ENCODE measurements around the gene CACNA1F.

The CACNA1F gene

DNA sequence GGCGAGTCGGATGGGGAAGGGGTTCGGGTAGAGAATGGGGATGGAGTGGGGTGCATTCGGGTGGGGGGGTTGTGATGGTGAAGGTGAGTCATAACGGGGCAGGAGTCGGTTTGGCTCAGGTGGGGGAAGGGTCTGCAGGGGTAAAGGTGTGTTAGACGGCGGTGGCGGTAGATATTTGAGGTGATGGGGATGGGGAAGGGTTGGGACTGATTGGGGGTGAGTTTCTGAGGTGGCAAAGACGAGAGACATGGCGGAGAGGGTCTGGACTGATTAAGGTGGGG lies 33.9 kb downstream of the CACNA1F start:
- H3K27ac ChIP-seq: peak overlapping the region; percentile 56; the same call in 1 of the 2 replicates
- TF ChIP-seq, protein P1, sequence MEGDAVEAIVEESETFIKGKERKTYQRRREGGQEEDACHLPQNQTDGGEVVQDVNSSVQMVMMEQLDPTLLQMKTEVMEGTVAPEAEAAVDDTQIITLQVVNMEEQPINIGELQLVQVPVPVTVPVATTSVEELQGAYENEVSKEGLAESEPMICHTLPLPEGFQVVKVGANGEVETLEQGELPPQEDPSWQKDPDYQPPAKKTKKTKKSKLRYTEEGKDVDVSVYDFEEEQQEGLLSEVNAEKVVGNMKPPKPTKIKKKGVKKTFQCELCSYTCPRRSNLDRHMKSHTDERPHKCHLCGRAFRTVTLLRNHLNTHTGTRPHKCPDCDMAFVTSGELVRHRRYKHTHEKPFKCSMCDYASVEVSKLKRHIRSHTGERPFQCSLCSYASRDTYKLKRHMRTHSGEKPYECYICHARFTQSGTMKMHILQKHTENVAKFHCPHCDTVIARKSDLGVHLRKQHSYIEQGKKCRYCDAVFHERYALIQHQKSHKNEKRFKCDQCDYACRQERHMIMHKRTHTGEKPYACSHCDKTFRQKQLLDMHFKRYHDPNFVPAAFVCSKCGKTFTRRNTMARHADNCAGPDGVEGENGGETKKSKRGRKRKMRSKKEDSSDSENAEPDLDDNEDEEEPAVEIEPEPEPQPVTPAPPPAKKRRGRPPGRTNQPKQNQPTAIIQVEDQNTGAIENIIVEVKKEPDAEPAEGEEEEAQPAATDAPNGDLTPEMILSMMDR (conservative IDR thresholded peaks at IDR 0.05): no peak

DNA sequence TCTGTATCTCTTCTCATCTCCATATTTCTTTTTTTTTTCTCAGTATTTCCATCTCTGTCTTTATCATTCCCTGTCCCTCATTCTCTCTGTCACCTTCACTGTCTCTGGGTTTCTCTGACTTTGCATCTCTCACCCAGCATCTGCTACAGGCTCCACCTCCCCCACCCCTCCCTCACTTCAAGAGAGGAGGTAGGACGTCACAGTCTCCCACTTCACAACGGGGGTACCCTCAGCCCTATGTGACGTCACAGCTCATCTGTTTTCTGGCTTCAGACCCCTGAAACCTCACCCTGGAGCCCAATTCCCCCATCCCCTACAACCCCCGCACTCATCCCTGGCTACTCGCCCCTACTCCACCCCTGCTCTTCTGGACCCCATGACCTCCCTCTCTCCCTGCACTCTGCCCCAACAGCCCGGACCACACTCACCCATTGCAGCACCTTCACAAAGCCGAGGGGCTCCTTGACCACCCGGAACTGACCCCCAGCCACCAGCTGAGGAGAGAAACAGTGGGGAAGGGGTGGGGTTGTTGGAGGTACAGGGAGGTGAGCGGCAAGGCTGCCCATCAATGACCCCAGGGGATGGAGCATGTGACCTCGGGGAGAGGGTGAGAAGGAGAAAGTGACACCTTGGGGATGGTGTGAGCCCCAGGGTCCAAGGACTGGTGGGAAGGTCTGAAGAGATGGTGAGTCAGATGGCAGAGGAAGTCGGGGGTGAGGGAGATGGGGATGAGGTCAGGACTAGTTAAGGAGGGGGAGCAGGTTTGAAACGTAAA lies 34.4 kb downstream of the CACNA1F start:
- TF ChIP-seq, protein P1 (conservative IDR thresholded peaks at IDR 0.05): no peak
- peak overlapping the region; percentile 56; the same call in 1 of the 2 replicates for H3K27ac ChIP-seq

DNA sequence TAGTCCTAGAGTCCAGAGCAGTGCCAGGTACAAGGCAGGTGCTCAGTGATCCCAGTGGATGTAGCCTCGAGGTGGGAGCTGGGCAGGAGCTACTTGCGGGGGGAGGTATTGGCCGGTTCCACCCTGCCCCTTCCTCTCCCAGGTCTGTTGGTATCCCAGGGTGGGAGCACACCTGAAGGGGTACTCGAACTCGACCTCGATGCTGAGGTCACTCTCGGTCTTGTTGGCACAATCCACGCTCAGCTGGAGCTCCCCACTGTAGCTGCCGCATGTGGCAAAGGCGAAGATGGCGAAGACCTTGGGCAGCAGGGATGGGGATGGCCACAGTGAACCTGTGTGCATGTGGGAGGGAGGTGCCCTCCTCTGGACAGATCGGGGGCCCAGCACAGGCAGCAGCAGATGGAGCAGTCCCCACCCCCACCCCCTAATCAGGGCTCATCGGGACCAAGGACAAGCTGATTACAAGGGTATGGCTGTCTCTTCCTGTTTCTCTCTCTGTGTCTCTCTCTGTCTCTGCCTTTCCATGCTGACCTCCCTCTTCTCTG lies 35.5 kb downstream of the CACNA1F start:
- TF ChIP-seq, protein P1 (conservative IDR thresholded peaks at IDR 0.05): no peak
- H3K27ac ChIP-seq: no peak overlapping the region

DNA sequence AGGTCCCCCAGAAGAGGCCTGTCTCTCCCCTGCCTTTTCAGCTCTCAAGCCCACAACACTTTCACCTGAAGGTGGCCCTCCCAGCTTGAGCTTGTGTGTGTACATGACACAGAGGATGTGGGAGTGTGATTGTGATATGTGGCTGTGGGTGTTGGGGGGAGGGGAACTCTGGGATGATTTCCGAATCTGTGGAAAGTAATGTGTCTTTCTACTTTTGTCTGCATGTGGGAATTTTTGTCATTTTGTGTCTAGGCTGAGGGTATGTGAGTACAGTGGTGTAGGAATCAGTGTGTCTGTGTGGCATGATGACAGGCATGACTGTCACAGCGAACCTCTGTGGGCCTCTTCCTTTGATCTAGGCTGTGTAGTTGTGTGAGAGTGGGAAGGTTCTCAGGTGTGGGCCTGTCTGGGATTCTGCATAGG lies 39.6 kb downstream of the CACNA1F start:
- H3K27ac ChIP-seq: no peak overlapping the region
- TF ChIP-seq, protein P1 (conservative IDR thresholded peaks at IDR 0.05): no peak

DNA sequence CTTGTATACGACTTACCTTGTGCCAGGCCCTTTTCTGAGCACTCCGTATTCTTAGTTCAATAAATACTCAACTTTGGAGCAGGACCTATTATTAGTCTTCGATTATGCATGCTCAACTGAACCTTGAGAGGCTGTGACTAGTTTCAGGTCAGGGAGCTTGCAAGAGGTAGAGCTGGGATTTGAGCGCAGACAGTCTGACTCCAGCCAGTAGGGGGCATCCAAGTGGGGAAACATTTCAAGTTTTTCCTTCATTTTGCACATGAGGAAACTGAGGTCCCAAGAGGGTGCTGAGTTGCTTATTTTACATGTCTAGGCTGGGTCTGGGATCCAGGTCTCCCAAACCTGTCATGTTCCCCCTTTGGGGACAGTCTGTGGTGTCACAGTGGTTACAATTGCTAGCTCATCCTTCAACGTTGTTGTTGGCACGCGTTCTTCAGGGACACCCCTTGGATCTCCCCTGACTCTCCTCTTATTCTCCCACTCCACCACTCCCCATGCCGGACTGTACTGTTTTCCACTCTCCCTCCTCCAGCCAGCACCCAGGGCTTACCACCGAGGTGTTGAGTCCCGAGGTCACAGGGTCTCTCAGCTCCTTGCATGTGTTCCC lies 40.3 kb downstream of the CACNA1F start:
- no peak overlapping the region for H3K27ac ChIP-seq
- TF ChIP-seq, protein P1 (conservative IDR thresholded peaks at IDR 0.05): peak; percentile 56

DNA sequence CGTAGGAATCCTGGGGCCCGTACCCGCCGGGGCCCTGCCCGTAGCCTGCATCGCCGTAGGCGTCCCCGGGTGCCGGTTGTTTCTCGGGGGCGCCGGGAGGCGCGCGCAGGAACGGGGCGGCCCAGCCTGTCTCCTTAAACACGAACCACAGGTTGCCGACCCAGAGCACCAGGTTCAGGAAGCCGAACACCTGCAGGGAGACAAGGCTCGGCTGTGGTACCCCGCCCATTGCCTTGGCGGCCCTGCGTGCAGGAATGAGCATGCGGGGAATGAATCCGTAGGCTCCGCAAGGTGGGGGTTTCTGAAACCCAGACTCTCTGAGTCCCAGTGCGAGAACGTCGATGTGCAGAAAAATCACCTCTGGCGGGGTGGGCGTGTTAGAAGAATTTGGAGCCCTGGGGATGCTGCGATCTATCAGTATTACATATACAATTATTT lies 41.5 kb downstream of the CACNA1F start:
- peak overlapping the region; percentile 63 for H3K27ac ChIP-seq
- TF ChIP-seq, protein P1 (conservative IDR thresholded peaks at IDR 0.05): no peak

DNA sequence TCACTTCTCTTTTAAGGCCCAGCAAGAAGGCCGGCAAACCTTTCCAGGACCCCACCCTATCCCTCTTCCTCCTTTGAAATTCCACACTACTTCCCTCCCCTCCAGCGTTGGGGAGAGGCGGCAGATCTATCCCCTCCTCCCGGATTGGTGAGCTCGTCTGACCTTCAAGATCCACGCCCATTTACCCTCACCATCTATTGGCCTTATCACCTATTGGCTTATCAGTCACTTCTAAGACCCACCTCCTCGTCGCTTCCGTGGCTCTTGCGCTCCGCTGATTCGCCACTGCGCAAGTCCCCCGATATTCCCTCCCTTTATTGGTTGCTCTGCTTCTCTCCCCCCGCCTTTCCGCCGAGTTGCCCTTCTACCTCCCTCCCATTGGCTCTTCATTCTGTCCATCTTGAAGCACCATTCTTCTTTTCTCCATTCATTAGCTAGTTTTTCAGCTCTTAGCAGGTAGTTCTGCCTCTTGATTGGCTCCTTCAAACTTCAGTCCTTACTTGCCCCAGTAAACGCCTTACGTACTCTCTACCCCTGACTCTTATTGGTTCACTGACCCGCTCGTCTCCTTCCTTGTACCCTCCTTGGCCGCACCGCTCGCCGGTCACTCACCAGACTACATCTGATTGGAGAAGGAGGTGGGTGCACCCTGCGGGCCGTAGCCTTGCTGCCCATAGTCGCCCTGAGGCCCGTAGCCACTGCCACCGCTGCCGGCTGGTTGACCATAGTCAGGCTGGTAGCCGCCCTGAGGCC lies 42.1 kb downstream of the CACNA1F start:
- TF ChIP-seq, protein P1 (conservative IDR thresholded peaks at IDR 0.05): no peak
- peak overlapping the region; percentile 63 for H3K27ac ChIP-seq

Measured in VCaP (cell line).